ENCODE measurements around the gene ITGA5.

ITGA5 gene

DNA sequence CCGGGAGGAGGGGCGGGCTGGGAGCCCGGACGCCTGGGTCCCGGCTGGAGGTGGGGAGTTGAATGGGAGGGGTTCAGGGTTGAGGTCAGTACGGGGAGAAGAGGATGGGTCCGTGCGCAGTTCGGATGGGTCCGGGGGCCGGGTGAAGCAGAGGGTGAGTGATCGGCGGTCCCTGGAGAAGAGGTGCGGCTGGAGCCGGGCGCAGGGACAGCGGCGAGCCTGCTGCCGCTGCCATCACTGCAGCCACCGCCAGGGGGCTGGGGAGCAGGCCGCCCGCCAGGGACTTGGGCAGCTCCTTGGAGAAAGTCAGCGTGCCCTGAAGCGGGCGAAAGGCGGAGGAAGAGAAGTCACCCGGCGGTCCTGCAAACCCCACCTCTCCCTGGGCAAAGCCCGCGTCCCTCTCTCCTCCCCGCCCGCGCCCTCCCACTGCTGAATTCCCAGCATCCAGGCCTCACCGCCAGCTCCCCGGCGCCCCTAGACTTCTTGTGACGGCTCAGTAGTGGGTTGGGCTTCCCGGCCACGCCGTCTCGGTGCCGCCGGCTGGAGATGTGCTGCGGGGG is 48.8 kb downstream of the ITGA5 start:
- DNase-seq (ENCODE audit: extremely low read depth, low read depth) = peak; percentile 69
- peak; percentile 92 for TF ChIP-seq CTCF (IDR thresholded peaks at IDR 0.05; ENCODE audit: low read depth, low read length)

DNA sequence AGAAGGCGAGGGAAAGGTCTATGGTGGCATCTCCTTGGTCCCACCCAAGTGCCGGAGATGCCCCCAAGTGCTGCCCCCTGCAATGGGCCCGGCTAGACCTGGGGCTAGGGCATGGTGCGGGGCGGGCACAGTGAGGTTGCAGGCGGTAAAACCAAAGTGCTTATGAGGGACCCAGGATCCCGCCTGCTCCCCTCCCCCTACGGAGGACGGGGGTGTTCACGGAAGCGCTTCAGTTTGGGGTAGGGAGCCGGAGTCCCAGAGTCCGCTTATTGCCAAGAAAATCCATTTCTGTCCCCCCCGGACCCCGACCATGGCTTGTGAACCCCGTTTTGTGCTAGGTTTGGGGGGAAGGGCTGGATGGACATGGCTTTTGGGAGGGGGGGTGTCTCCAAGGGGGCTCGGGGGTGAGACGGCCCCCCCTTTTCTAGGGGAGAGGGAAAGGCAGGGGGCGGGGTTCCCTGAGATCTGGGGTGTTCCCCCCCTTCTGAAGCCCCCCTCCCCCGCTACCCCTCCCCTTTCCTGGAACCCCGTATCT is 49.4 kb downstream of the ITGA5 start:
- no peak; the same call in none of the 2 replicates for TF ChIP-seq CTCF (IDR thresholded peaks at IDR 0.05; ENCODE audit: low read depth, low read length)
- DNase-seq (ENCODE audit: extremely low read depth, low read depth) = no peak

- TF ChIP-seq CTCF (IDR thresholded peaks at IDR 0.05; ENCODE audit: low read depth, low read length) = peak; percentile 93
- DNase-seq (ENCODE audit: extremely low read depth, low read depth) = peak; percentile 70
Observed at GRCh38 chr12:54368709-54369596, 50.1 kb downstream of the ITGA5 start.

DNA sequence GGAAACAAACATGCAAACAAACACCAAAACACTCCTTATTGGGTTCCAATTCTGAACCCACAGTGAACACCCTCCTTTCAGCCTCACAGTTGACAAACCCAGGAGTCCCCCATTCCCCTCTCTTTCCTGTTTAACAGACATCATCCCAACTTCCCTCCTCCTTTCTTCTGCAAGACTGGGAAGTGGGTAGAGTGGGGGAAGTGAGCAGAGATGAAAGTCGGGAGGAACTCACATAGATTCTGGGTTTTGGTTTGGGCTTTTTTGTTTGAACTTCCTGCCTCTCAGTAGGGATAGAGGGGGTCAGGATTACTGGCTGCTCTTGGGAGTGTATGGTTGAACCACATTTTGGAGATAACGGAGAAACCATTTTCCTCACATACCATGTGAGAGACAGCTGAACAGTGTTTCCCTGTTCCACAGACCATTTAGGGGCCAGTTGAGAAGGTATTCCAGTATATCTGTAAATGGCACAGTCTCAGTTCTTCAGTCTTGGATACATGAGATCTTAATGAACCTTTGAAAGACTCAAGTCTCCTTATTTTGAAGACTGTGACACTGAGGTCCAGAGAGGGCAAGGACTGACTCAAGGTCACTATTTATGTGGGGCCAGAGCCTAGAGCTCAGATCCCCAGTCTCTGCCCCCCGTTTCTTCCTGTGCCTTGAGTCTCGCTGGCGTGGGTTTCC is 50.9 kb downstream of the ITGA5 start:
- TF ChIP-seq CTCF (IDR thresholded peaks at IDR 0.05; ENCODE audit: low read depth, low read length) = no peak
- no peak for DNase-seq (ENCODE audit: extremely low read depth, low read depth)

GRCh38 chr12:54364413-54364812 is 54.7 kb downstream of the ITGA5 start, which contains the start of gene GPR84:
Gene GPR84, minus strand, starts transcription at chr12:54364486. Its CDS starts 635 bp downstream, at chr12:54363851.
- TF ChIP-seq CTCF (IDR thresholded peaks at IDR 0.05; ENCODE audit: low read depth, low read length) = no peak
- no peak for DNase-seq (ENCODE audit: extremely low read depth, low read depth)

- DNase-seq (ENCODE audit: extremely low read depth, low read depth) = no peak
- no peak for TF ChIP-seq CTCF (IDR thresholded peaks at IDR 0.05; ENCODE audit: low read depth, low read length)
Observed at GRCh38 chr12:54363618-54364017, 55.4 kb downstream of the ITGA5 start.
